ENCODE results near the gene SLCO2A1.

Gene SLCO2A1

GRCh38 chr3:133973249-133973980 is 56.3 kb downstream of the SLCO2A1 start:
- no peak for DNase-seq

GRCh38 chr3:133972156-133972555 is 57.6 kb downstream of the SLCO2A1 start:
- DNase-seq = no peak

DNA sequence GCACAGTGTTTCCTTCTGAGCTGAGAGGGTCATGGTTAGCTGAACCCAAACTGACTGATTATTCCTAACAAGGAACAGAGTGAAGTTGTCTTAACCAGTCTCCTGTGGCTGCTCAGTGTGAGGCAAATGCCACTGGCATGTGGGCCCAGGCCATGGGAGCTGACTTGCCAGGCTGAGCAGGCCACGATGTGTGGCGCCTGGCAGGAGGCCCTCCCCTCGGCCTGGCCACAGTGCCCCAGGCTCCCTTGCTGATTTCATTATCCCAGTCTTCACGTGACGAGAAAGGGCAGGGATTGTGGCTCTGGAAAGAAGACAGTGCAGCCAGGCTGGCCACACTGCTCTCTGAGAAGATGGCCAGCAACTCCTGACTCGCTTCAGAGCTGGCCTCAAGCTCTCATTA is 58.8 kb downstream of the SLCO2A1 start:
- DNase-seq = no peak

DNA sequence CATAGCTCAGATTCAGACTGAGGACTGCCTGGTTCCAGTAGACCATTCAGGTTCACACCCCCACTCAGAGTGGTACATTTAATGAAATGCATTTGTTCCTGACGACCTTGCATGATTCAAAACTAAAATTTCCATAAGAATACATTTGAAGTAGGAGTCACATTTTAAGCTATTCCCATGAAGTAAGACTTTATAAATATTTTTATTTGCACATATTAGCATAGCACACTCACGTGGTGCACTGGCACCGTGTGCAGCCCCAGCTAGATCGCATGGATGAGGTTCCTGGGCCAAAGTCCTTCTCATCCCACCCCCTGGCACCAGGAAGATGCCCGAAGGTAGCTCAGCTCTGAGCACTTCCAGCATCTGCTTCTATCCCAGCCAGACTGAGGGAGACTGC is 59.4 kb downstream of the SLCO2A1 start:
- DNase-seq = no peak

DNA sequence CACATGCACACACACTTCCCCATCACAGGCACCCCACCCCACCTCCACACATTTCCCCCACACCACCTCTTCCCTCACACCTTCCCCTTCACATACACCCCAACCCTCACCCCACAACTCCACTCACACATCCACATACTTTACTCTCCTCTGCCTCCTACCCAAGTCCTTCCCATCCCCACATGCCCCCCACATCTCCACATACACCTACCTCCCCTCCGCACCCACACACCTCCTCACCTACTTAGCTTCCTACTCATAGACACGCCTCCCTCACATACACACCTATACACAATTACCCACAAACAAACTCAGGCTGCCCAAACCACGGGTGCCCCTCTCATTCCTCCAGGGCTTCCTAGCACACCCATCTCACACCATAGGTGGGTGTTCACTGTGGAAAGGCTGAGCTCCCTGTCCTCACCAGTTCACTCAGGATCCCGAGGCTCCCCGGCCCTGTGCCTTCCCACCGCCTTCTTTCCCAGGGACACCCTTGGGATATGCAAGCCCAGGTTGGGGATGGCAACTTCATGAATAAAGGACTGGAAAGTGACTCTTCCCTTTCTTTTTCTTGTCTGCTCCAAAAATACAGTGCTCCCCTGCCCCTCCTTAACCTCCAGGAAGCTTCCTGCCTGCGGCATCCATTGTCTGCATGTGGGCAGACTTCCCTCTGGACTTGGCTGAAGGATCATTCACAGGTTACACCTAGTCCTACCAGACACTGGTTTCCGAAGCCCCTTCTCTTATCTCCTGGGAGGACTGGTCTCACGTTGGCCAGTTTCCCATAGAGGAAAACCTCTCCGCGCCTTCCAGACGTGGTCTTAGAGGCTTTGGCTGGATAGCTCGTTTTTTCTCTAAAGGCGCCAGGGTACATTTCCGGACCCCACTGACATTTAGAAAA is 61.5 kb downstream of the SLCO2A1 start:
- DNase-seq = no peak

- peak; percentile 69 for DNase-seq
Observed at GRCh38 chr3:133966954-133967353, 62.8 kb downstream of the SLCO2A1 start.

GRCh38 chr3:133965906-133966305 is 63.8 kb downstream of the SLCO2A1 start:
- no peak for DNase-seq

DNA sequence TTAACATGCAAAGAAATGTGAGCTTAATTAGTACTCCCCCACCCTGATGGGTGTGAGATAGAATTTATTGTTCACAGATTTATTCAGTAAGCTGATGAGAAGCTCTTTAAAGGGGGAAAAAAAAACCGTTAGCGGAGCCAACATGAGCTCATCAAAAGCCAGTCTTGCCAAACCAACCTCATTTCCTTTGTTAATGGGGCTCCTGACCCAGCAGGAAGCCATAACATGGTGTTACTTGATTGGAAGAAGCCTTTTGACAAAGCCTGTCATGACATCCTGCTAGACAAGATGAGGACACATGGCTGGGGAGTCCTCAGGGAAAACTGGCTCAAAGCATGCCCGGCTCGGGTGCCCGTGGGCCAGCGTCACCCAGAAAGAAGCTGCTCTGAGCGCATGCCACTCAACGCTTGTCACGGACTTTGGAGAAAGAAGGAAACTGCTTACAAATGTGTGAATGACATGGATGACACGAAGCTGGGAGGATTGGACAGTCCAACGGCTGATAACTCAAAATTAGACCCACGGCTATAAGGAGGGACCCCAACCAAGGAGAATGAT is 64.6 kb downstream of the SLCO2A1 start:
- DNase-seq = no peak

DNA sequence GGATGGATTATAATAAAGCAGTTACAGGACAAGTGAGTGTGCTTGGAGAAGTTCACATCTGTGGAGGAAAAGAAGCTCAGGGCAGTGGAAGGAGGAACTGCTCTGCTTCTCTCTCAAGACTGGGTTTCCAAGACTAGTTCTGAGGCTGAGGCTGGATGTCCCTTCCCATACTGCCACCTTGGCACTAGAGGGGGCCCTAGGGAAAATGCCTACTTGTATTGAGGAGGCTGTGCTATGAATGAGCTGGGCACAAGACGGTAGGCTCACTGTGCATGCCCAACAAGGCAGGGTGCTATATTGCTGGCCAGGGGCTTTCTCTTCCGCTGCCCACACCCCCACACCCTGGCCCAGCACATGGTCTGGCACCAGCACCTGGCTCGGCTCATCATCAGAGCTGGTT is 65.2 kb downstream of the SLCO2A1 start:
- no peak for DNase-seq

DNA sequence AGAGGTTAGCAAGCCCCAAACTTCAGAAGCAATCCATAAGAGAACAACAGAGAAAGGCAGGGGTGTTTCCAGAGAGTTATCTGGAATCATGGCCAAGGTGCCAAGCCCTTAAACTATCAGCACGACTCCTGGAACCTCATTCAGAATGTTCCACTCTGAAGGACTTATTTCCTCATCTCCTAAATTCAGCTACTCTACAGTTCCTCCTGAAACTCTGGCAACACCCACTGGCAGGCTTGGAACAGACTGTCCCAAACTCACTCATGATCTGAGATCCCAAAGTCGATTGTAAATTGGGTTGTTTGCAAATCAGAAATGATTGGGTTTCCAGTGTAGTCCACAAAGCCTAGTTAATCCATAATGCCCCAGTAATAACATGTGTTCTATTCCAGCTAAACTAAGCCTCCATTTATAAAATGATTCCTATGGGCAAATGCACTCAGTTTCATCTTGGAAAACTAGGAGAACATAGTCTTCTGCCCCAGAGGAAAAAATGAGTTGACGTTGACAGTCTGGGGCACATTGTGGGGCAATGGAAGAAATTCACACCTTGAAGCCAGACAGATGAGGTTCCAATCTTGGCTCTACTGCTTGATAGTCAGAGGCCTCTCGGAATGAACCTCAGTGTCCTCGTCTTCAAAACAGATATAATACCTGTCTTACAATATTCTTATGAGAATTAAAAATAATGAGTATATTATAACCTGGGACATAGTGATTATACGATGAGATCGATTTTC is 65.9 kb downstream of the SLCO2A1 start:
- no peak for DNase-seq

DNA sequence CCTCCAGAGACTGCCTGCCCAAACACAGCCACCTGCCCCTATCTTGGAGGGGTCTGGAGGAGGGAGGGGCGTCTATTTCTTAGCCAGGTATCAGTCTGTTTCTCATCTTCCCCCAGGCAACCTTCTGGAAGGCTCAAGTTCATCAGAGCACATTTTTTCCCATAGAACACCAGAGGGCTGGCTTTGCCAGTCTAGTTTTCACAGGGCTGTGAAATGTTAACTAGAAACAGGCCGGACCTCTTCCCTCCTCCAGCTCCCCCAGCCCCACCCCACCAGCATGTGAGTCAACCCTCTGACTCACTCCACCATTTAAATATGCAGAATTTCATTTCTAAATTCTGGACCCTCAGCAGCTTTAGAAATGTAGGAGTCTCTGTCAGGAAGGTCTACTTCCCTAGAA is 66.9 kb downstream of the SLCO2A1 start:
- DNase-seq = peak; percentile 85

- DNase-seq = no peak
Observed at GRCh38 chr3:133958071-133958805, 71.5 kb downstream of the SLCO2A1 start.

GRCh38 chr3:133956982-133957381 is 72.7 kb downstream of the SLCO2A1 start:
- DNase-seq = no peak

DNA sequence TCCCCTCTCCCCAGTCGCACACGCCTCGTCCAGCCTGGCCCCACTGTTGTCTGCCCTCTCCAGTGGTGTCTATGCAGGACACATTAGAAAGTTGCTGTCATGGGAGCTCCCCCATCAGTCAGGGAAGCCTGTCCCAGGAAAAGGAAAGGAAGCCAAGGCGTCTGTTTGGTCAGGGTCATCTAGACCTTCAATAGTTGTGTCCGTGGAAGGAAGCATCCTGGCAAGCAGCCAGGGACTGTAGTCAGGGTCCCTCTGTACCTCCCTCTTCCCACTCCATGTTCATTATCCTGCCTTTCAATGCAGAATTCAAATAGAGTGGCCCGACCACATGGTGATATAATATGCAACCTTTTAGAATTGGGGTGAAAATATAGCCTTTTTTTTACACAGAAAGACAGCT is 73.4 kb downstream of the SLCO2A1 start:
- no peak for DNase-seq

GRCh38 chr3:133955892-133956291 is 73.8 kb downstream of the SLCO2A1 start:
- DNase-seq = no peak

- DNase-seq = no peak
Observed at GRCh38 chr3:133954717-133955360, 74.9 kb downstream of the SLCO2A1 start.

DNA sequence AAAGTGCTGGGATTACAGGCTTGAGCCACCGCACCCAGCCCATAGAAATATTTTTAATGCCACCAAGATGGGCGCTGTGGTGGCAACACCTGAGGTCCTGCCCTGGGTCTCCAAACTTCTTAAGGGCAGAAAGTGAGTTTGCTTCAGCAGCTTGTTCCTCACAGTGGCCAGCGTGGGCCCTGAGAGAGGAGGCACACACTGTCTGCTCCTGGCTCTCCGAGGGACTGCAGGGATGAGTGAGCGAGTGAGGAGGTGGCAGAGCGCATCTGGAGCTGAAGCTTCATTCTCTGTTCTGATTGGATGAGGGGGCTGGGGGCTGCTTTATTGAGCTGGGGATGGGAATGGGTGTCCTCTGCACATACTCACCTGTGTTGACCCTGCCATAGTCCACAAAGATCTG is 76.4 kb downstream of the SLCO2A1 start:
- DNase-seq = no peak

DNA sequence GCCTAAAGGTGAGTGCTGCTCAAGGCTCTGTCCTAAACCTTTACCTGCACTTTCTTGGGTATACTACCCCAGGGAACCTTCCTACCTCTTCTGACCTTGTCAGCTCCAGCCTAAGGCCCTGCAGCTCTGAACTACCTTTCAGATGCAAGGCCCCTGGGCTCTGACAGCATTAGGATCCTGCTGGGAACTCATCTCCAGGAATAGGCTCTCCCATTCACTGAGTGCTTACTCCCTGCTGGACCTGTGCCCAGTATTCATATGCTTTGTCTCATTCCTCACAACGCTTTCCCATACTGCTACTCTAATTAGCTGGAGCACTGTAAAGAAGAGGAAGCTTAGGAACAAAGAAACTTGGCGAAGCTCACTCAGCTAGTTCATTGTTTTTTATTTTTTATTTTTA is 80.3 kb downstream of the SLCO2A1 start:
- DNase-seq = no peak

GRCh38 chr3:133948996-133949395 is 80.7 kb downstream of the SLCO2A1 start:
- DNase-seq = no peak

GRCh38 chr3:133948131-133948810 is 81.5 kb downstream of the SLCO2A1 start:
- DNase-seq = no peak

DNA sequence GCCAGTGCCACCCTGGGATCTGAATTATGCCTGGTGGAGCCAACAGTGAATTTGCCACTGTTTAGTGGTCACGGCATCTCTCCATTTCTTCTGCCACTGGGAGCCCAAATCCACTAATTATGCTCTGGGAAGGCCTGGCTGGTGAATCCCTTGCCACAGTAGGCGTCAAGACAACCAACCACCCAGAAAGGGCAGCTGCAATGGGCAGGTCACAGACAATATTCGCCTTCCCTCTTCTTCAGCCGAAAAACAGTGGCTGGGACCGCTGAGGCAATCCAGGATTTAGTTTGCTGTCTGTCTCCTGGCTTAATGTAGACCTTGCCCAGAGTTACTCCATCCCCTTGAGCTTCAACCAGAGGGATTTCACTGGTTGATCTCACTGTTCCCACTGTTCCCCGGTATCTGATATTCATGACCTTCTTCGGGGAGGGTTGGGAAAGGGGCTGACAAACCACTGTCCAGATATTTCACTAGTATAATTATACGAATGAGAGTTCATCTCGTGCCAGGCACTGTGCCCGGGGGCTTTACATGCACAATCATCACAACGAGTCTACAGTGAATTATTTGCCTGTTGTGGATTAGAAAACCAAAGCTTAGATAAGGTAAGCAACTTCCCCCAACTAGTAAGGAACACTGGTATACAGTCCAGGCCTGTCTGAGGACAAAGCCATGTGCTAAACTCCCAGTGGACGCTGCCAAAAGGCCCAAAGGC is 84.2 kb downstream of the SLCO2A1 start:
- DNase-seq = no peak
